Measurements from ENCODE around the gene MYL3. TPM values are rescaled to one million over a fixed set of nuclear protein-coding genes. Genes with fewer than 3 reads are reported as not detected.
A peak's percentile ranks its signal among the peaks of the same experiment; 100 is the strongest.
"Not testable (repeated sequence)": the region's sequence is repeated elsewhere in the genome, so short reads cannot be mapped to it uniquely, and the experiment has no call there.

MYL3 gene
- total RNA-seq, 6 donors from 2014 or later, result 1.2 to 6.3 (median 2.6) TPM

GRCh38 chr3:46812237-46812791 is 50.9 kb downstream of the MYL3 start:
- 3 to 27% methylated on average over 14 to 35 of the region's 46 CpGs for WGBS, 2 donors
- peak; percentile 88 to 97 for ATAC-seq (ENCODE audit: low FRiP score in 2 of 2)
- H3K27ac ChIP-seq, result peak overlapping the region in 1 of 4 donors; percentile 44

GRCh38 chr3:46811615-46812236 is 51.5 kb downstream of the MYL3 start:
- Histone ChIP-seq H3K9me3 (no peaks in the 10 kb centered on the region), H3K27ac (peak overlapping the region in 1 of 4 donors; percentile 44), H3K4me1 (peaks cover 10 to 21% (median 12%) of the 10 kb centered on the region in 4 donors), H3K4me3 (peak overlapping the region in 3 of 4 donors; percentile 40 to 49 (median 43)), H3K27me3 (no peaks in the 10 kb centered on the region), H3K36me3 (no peaks in the 10 kb centered on the region)
- ATAC-seq (ENCODE audit: low FRiP score in 2 of 2) (peak; percentile 18 to 78), DNase-seq (peak in 1 of 2 donors; percentile 32)
- TF ChIP-seq POLR2AphosphoS5 (IDR thresholded peaks at IDR 0.05), result no peak
- TF ChIP-seq, protein P1, sequence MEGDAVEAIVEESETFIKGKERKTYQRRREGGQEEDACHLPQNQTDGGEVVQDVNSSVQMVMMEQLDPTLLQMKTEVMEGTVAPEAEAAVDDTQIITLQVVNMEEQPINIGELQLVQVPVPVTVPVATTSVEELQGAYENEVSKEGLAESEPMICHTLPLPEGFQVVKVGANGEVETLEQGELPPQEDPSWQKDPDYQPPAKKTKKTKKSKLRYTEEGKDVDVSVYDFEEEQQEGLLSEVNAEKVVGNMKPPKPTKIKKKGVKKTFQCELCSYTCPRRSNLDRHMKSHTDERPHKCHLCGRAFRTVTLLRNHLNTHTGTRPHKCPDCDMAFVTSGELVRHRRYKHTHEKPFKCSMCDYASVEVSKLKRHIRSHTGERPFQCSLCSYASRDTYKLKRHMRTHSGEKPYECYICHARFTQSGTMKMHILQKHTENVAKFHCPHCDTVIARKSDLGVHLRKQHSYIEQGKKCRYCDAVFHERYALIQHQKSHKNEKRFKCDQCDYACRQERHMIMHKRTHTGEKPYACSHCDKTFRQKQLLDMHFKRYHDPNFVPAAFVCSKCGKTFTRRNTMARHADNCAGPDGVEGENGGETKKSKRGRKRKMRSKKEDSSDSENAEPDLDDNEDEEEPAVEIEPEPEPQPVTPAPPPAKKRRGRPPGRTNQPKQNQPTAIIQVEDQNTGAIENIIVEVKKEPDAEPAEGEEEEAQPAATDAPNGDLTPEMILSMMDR (IDR thresholded peaks at IDR 0.05), result no peak
- no peak for TF ChIP-seq EP300 (IDR thresholded peaks at IDR 0.05)
- no peak for TF ChIP-seq POLR2A (IDR thresholded peaks at IDR 0.05)
- 60 to 72% methylated on average over 12 to 15 of the region's 15 CpGs for WGBS, 2 donors

More at GRCh38 chr3:46812237-46812791, 50.9 kb downstream of the MYL3 start:
- Histone ChIP-seq H3K27me3 (no peaks in the 10 kb centered on the region), H3K36me3 (no peaks in the 10 kb centered on the region), H3K9me3 (no peaks in the 10 kb centered on the region), H3K4me3 (peak overlapping the region in 3 of 4 donors; percentile 40 to 49 (median 43)), H3K4me1 (peaks cover 10 to 21% (median 12%) of the 10 kb centered on the region in 4 donors)
- peak; percentile 80 to 96 for DNase-seq
- TF ChIP-seq, protein P1 (IDR thresholded peaks at IDR 0.05), result no peak

GRCh38 chr3:46808766-46809165 is 54.5 kb downstream of the MYL3 start:
- not testable (repeated sequence) for H3K9me3 ChIP-seq; H3K27me3 ChIP-seq; H3K27ac ChIP-seq; H3K36me3 ChIP-seq; H3K4me3 ChIP-seq; ATAC-seq (ENCODE audit: low FRiP score in 2 of 2)
- peaks cover 10 to 21% (median 12%) of the 10 kb centered on the region in 4 donors for H3K4me1 ChIP-seq
- DNase-seq, result peak in 1 of 2 donors; percentile 27
- WGBS, 2 donors, result 73 to 94% methylated on average over 6 of the region's 6 CpGs

Other genes starting within 250 kb of the MYL3 start
- gene ALS2CL, start 169.8 kb downstream of the MYL3 start, total RNA-seq, result 100 to 1,000 TPM in 2 of 6 donors, 10 to 100 TPM in 4; 54.2 to 299 (median 66.9) TPM
- 1 to 10 TPM in 3 of 6 donors, under 1 TPM in 2, not detected in 1; 0.49 to 2.1 (median 1.2) TPM for gene TMIE, start 162.1 kb downstream of the MYL3 start, total RNA-seq
- 1 to 10 TPM in 1 of 6 donors, under 1 TPM in 5; 0.10 to 4.2 (median 0.40) TPM for gene PRSS50, start 145.6 kb downstream of the MYL3 start, total RNA-seq
- 10 to 100 TPM in 4 of 6 donors, 1 to 10 TPM in 2; 2.6 to 48.2 (median 16.2) TPM for gene PTH1R, start 14.3 kb upstream of the MYL3 start, total RNA-seq
- gene CCDC12, start 113.3 kb upstream of the MYL3 start, total RNA-seq, result 10 to 100 TPM; 42.3 to 93.2 (median 69.8) TPM
- 100 to 1,000 TPM in 5 of 6 donors, 10 to 100 TPM in 1; 94.7 to 436 (median 163) TPM for gene NBEAL2, start 116.2 kb upstream of the MYL3 start, total RNA-seq